Brain microvascular endothelial cell (primary cell): ENCODE data around the gene IRS1.

Source experiments
- DNase-seq: peaks from one replicate; pipeline ENCODE4 v3.0.0-alpha.2; 2020
- H3K27ac ChIP-seq: fragments of 250-450 bp; sonication (Bioruptor Pico); 2 replicates; pipeline ENCODE4 v1.5.1; 2020; ENCODE audit warnings: mild to moderate bottlenecking, moderate library complexity
- H3K27me3 ChIP-seq: fragments of 250-450 bp; sonication (Bioruptor Pico); replicated peaks from 2 replicates; pipeline ENCODE4 v1.5.1; 2020; ENCODE audit warnings: mild to moderate bottlenecking
- H3K36me3 ChIP-seq: fragments of 250-450 bp; sonication (Bioruptor Pico); replicated peaks from 2 replicates; pipeline ENCODE4 v1.5.1; 2020; ENCODE audit warnings: mild to moderate bottlenecking
- H3K4me3 ChIP-seq: 2 replicates; pipeline ENCODE4 v1.5.1; 2011; ENCODE audit warnings: low read depth, mild to moderate bottlenecking, control low read depth, low read length, moderate library complexity
- in situ Hi-C: cut with HindIII; loops from 2 replicates; pipeline ENCODE4 v1.10.0; 2017; ENCODE audit warnings: low sequenced_read_pairs, low pct_ligation_motif_present
- TF ChIP-seq, protein P1 (sequence below): IDR thresholded peaks from 2 replicates; pipeline ENCODE4 v1.5.1; 2011; ENCODE audit warnings: low read depth, mild to moderate bottlenecking, moderate library complexity, low read length, control low read depth, inconsistent platforms; ENCODE audit errors: missing control alignments

IRS1 gene

GRCh38 chr2:226777611-226778010, 22.0 kb downstream of the IRS1 start:
- Histone ChIP-seq H3K36me3 (no peaks in the 10 kb centered on the region), H3K27me3 (no peaks in the 10 kb centered on the region), H3K4me3 (no peak overlapping the region), H3K27ac (no peak overlapping the region)
- TF ChIP-seq, protein P1, sequence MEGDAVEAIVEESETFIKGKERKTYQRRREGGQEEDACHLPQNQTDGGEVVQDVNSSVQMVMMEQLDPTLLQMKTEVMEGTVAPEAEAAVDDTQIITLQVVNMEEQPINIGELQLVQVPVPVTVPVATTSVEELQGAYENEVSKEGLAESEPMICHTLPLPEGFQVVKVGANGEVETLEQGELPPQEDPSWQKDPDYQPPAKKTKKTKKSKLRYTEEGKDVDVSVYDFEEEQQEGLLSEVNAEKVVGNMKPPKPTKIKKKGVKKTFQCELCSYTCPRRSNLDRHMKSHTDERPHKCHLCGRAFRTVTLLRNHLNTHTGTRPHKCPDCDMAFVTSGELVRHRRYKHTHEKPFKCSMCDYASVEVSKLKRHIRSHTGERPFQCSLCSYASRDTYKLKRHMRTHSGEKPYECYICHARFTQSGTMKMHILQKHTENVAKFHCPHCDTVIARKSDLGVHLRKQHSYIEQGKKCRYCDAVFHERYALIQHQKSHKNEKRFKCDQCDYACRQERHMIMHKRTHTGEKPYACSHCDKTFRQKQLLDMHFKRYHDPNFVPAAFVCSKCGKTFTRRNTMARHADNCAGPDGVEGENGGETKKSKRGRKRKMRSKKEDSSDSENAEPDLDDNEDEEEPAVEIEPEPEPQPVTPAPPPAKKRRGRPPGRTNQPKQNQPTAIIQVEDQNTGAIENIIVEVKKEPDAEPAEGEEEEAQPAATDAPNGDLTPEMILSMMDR: no peak
- no peak for DNase-seq
- in situ Hi-C loops: no loop called here

DNA sequence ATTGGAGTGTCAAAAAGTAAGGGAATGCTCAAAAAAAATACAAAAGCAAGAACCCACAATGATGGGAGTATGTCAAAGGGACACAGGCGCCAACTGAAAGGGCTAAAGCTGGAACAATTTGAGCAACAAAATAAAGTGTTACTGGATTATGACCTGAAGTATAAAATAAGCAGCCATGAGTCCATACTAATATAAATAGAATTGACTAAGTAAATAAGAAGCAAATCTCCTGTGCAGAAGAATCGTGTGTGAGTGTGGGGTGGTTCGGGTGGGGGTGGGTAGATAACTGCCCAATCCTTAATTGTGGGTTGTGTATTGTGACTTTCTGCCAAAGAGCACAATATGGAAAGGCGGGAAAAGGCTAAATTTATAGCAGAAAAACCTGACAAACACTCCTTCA, 23.5 kb downstream of the IRS1 start:
- DNase-seq: no peak
- Histone ChIP-seq H3K27me3 (no peaks in the 10 kb centered on the region), H3K27ac (no peak overlapping the region), H3K36me3 (no peaks in the 10 kb centered on the region), H3K4me3 (no peak overlapping the region)
- TF ChIP-seq, protein P1: no peak
- in situ Hi-C loops: no loop called here

DNA sequence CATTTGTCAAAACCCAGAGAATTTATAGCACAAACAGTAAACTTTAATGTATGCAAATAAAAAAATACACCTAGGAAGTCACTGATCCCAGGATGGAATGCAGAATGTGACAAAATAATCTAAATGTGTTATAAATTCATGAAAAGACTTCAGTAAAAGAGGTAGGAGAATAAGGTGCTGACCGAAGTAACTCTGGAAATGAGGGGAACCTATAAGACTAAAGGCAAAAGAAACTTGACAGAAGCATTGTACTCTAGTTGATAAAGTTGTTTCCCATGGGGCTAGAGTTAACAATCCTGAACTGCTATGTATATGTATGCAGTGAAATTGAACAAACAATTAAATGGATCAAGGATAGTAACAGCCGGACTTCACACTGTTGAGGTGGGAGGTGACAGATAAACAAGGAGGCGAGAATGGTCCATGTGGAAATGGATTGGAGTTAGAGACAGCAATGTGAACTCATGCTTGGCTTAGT, 24.5 kb downstream of the IRS1 start:
- H3K4me3 ChIP-seq: no peak overlapping the region
- in situ Hi-C loops: no loop called here
- no peaks in the 10 kb centered on the region for H3K36me3 ChIP-seq

DNA sequence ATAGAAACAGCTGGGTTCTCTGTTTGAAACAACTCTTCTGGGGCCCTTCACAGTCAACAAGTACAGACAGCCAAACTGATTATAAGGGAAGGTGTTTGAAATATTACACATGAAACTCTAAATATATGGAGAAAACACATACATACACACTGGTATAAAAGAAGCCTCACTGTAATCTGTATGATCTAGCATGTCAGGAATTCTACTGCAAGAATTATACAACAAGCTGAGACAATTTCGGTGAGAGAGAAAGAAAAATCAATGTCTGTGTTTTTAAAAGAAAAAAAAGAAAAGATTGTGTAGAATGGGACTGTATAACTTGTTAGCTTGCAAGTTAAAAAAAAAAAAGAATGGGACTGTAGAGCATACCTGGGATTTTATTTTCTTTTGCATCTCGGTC, 26.3 kb downstream of the IRS1 start:
- no peaks in the 10 kb centered on the region for H3K27me3 ChIP-seq
- no peak overlapping the region for H3K4me3 ChIP-seq
- DNase-seq: no peak
- peak overlapping the region; percentile 26 for H3K27ac ChIP-seq
- in situ Hi-C loops: no loop called here
- H3K36me3 ChIP-seq: no peaks in the 10 kb centered on the region
- TF ChIP-seq, protein P1: no peak

More for the DNA sequence above, 24.5 kb downstream of the IRS1 start:
- TF ChIP-seq, protein P1: no peak
- H3K27ac ChIP-seq: no peak overlapping the region
- no peaks in the 10 kb centered on the region for H3K27me3 ChIP-seq
- DNase-seq: no peak

DNA sequence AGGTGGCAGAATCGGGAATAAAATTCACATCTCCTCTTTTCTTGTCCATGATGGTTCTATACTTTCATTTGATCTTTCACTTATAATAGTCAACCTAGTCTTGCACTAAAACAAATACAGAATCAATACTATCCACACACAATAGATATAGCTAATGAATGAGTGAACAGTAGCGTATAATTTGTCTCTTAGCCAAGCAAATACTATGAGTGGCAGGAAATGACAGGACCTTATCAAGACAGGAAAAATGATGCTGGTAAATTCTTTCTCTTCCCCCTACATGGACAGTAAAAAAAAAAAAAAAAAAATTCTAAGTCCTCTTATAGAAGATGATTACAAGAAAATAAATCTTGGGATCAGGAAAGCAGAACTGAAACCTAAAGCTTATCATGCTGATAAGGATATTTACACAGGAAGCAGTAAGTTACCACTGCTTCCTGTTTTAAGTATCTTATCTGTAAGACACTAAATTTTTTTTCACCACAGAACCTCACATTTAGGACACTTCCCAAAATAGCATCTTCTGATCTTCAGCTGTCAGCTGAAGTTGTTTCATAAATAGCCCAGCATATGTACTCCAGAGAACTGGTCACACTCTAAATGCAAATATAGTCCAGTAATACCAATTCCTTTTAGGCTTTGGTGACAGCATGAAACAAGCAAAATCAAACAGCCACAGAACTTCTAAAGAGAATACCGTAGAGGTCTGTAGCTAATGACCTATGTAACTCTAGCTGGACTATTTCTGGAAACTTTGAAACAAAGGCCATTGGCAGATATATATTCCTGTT, 27.0 kb downstream of the IRS1 start:
- in situ Hi-C loops: no loop called here
- no peak for DNase-seq
- TF ChIP-seq, protein P1: no peak
- Histone ChIP-seq H3K4me3 (no peak overlapping the region), H3K27ac (peak overlapping the region; percentile 26), H3K27me3 (no peaks in the 10 kb centered on the region), H3K36me3 (no peaks in the 10 kb centered on the region)

DNA sequence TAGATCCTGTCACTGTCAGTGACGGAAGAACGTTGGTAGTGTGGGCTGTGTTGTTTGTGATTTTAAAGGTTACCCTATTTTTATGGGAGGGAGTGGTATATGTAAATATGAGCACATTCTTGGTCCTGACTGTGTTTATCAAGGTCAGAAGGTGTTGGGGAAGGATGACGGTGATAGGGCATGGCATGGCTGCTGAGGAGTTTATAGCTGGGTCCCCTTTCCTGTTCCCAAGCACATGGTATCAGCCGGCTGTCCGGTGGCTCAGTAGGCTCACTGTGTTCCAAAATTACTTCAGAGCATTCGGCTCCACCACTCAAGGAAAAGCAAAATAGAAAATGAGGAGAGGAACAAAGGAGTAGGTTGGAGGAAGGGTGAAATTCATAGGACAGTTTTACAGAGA, 28.6 kb downstream of the IRS1 start:
- no peak overlapping the region for H3K27ac ChIP-seq
- H3K27me3 ChIP-seq: no peaks in the 10 kb centered on the region
- TF ChIP-seq, protein P1: no peak
- DNase-seq: no peak
- H3K36me3 ChIP-seq: no peaks in the 10 kb centered on the region
- in situ Hi-C loops: no loop called here
- no peak overlapping the region for H3K4me3 ChIP-seq
